Psoas muscle (tissue), 8 donors: ENCODE measurements around the gene DRP2. TPM values are rescaled to one million over a fixed set of nuclear protein-coding genes. Genes with fewer than 3 reads are reported as not detected.

Source experiments
- ATAC-seq, 4 donors: fragments of 200-7000 bp; cut with Tn5 transposase; one replicate each; pipeline ENCODE4 v1.9.1; 2020; ENCODE audit warnings: moderate library complexity in 3 of 4, mild to moderate bottlenecking in 2 of 4
- DNase-seq, 2 donors: peaks; one replicate each; pipeline ENCODE4 v3.0.0-alpha.2; 2020
- H3K27ac ChIP-seq: fragments of 200-600 bp; one replicate; pipeline ENCODE4 v1.8.0; 2022
- H3K27me3 ChIP-seq, 3 donors: fragments of 200-600 bp in 1 of 3; one replicate each; pipeline versions ENCODE4 v1.6.1 to v1.8.0; 2013 to 2022; ENCODE audit warnings: low read length in 2 of 3, mild to moderate bottlenecking in 2 of 3, moderate library complexity in 1 of 3; ENCODE audit not compliant: insufficient read depth in 3 of 3
- H3K36me3 ChIP-seq, 2 donors: fragments of 200-600 bp in 1 of 2; one replicate each; pipeline versions ENCODE4 v1.6.1 to v1.8.0; 2013 to 2022; ENCODE audit warnings: low read depth in 1 of 2, mild to moderate bottlenecking in 1 of 2, moderate library complexity in 1 of 2; ENCODE audit not compliant: insufficient read depth in 1 of 2
- H3K4me1 ChIP-seq: fragments of 200-600 bp; one replicate; pipeline ENCODE4 v1.8.0; 2022
- H3K4me3 ChIP-seq: fragments of 200-600 bp; one replicate; pipeline ENCODE4 v1.8.0; 2022; ENCODE audit warnings: mild to moderate bottlenecking
- H3K9me3 ChIP-seq: fragments of 200-600 bp; one replicate; pipeline ENCODE4 v1.8.0; 2022
- CTCF ChIP-seq: fragments of 200-600 bp; IDR thresholded peaks from one replicate; pipeline ENCODE4 v1.8.0; 2022; ENCODE audit warnings: antibody characterized with exemption
- WGBS, 3 donors: extraction: QIAGEN DNeasy Blood & Tissue Kit; methylation state at CpG; one replicate each; pipeline versions ENCODE4 v1.1.6 to v1.1.7; 2013; 5-methylcytosine and 5-hydroxymethylcytosine counted together
- intact Hi-C, 2 donors: fragments of 100-400 bp; cut with DNase I; formaldehyde crosslinking; loops; one replicate each; pipeline versions ENCODE4 v1.11.0 to v1.14.2; 2022
- polyA plus RNA-seq, 3 donors: library from polyadenylated mRNA; stranded (reverse); fragments of 200-250 nt; gene quantifications; one replicate each; pipeline ENCODE4 v1.2.3, GENCODE V29; 2013
- total RNA-seq, 4 donors: library from RNA; stranded (reverse); fragmentation: NEBNext Ultra II Directional in 2 of 4; extraction: Animal tissue kit (Norgen Biotek cat#: 25700) in 2 of 4; gene quantifications; one replicate each; pipeline versions ENCODE4 v1.2.1 to v1.2.4, GENCODE V29; 2021 to 2023
- donor health status: healthy with polysubstance abuse.
- donor health status: DM: no; HTN: no; CAD: no; lungs with moderate emphysema.
- donor health status: Bipolar disorder and iron deficiency.
- donor health status: healthy.
- donor health status: DM: yes; HTN: yes; CAD: no.
- donor health status: DM: no; HTN: no; CAD: no.
- donor health status: DM: no; HTN: no; CAD: no.
- donor health status: DM: yes; HTN: yes; CAD: no.

Gene DRP2
- total and polyA plus RNA-seq, 7 donors: 0.02 to 0.09 (median 0.06) TPM

- DNase-seq (no peak), ATAC-seq (no peak)
- Histone ChIP-seq H3K27ac (no peak overlapping the region), H3K9me3 (no peaks in the 10 kb centered on the region), H3K27me3 (peaks cover 0 to 16% (median 0%) of the 10 kb centered on the region in 3 donors), H3K4me3 (no peak overlapping the region), H3K4me1 (no peaks in the 10 kb centered on the region), H3K36me3 (no peaks in the 10 kb centered on the region)
- TF ChIP-seq CTCF: no peak
- intact Hi-C loops: no loop called here
- WGBS, 3 donors: 45 to 55% (median 46%) methylated on average over 11 to 12 of the region's 12 CpGs
Measured at GRCh38 chrX:101219864-101220346, 319 bp downstream of the DRP2 start.

GRCh38 chrX:101220662-101221260, 1.2 kb downstream of the DRP2 start:
- 47 to 62% (median 51%) methylated on average over 4 of the region's 4 CpGs for WGBS, 3 donors
- ATAC-seq (no peak), DNase-seq (no peak)
- H3K27ac ChIP-seq: no peak overlapping the region
- H3K36me3 ChIP-seq: no peaks in the 10 kb centered on the region
- intact Hi-C loops: no loop called here
- no peaks in the 10 kb centered on the region for H3K4me1 ChIP-seq
- peaks cover 0 to 21% (median 0%) of the 10 kb centered on the region in 3 donors for H3K27me3 ChIP-seq
- no peaks in the 10 kb centered on the region for H3K9me3 ChIP-seq
- no peak for TF ChIP-seq CTCF
- no peak overlapping the region for H3K4me3 ChIP-seq

GRCh38 chrX:101223226-101223625, 3.6 kb downstream of the DRP2 start:
- H3K27ac ChIP-seq: no peak overlapping the region
- no peaks in the 10 kb centered on the region for H3K9me3 ChIP-seq
- no peaks in the 10 kb centered on the region for H3K4me1 ChIP-seq
- no peaks in the 10 kb centered on the region for H3K36me3 ChIP-seq
- intact Hi-C loops: no loop called here
- TF ChIP-seq CTCF: no peak
- no peak overlapping the region for H3K4me3 ChIP-seq
- DNase-seq: no peak
- H3K27me3 ChIP-seq: peaks cover 0 to 29% (median 0%) of the 10 kb centered on the region in 3 donors
- WGBS, 3 donors: 64 to 93% (median 68%) methylated on average over 1 of the region's 1 CpG
- no peak for ATAC-seq

- WGBS, 3 donors: 86 to 95% (median 89%) methylated on average over 1 of the region's 1 CpG
Measured at GRCh38 chrX:101229170-101229569, 9.6 kb downstream of the DRP2 start.

More at GRCh38 chrX:101229170-101229569, 9.6 kb downstream of the DRP2 start:
- no peak for ATAC-seq
- Histone ChIP-seq H3K9me3 (no peaks in the 10 kb centered on the region), H3K36me3 (no peaks in the 10 kb centered on the region), H3K4me1 (no peaks in the 10 kb centered on the region), H3K27me3 (peaks cover 0 to 22% (median 0%) of the 10 kb centered on the region in 3 donors), H3K27ac (no peak overlapping the region), H3K4me3 (no peak overlapping the region)
- TF ChIP-seq CTCF: no peak
- intact Hi-C loops: no loop called here
- DNase-seq: no peak
